GM19023 (cell line): ENCODE data around the gene SRGAP3.

Source experiments
- ATAC-seq: cut with Tn5 transposase; IDR thresholded peaks from one replicate; pipeline ENCODE4 v1.9.1; 2021; ENCODE audit warnings: mild to moderate bottlenecking, moderate library complexity; ENCODE audit not compliant: unreplicated experiment

The SRGAP3 gene

GRCh38 chr3:9254764-9255163, 5.3 kb upstream of the SRGAP3 start:
- no peak for ATAC-seq

- ATAC-seq: no peak
Observed at GRCh38 chr3:9253327-9253726, 3.9 kb upstream of the SRGAP3 start.

- ATAC-seq: no peak
Observed at GRCh38 chr3:9251055-9251786, 1.8 kb upstream of the SRGAP3 start.

- ATAC-seq: no peak
Observed at GRCh38 chr3:9250236-9250635, 790 bp upstream of the SRGAP3 start.

GRCh38 chr3:9248522-9249271, 749 bp downstream of the SRGAP3 start:
- ATAC-seq: no peak

GRCh38 chr3:9247941-9248521, 1.4 kb downstream of the SRGAP3 start:
- ATAC-seq: no peak

- no peak for ATAC-seq
Observed at GRCh38 chr3:9247361-9247940, 2.0 kb downstream of the SRGAP3 start.

GRCh38 chr3:9246189-9246588, 3.3 kb downstream of the SRGAP3 start:
- ATAC-seq: no peak

- no peak for ATAC-seq
Observed at GRCh38 chr3:9244495-9245183, 4.8 kb downstream of the SRGAP3 start.

- ATAC-seq: no peak
Observed at GRCh38 chr3:9241956-9242355, 7.5 kb downstream of the SRGAP3 start.

GRCh38 chr3:9239680-9240079, 9.8 kb downstream of the SRGAP3 start:
- ATAC-seq: no peak

GRCh38 chr3:9238721-9239295, 10.6 kb downstream of the SRGAP3 start:
- ATAC-seq: no peak

- no peak for ATAC-seq
Observed at GRCh38 chr3:9238276-9238675, 11.2 kb downstream of the SRGAP3 start.

GRCh38 chr3:9233814-9234600, 15.4 kb downstream of the SRGAP3 start:
- no peak for ATAC-seq

- no peak for ATAC-seq
Observed at GRCh38 chr3:9233101-9233500, 16.3 kb downstream of the SRGAP3 start.

GRCh38 chr3:9231937-9232336, 17.5 kb downstream of the SRGAP3 start:
- ATAC-seq: no peak

GRCh38 chr3:9231471-9231870, 18.0 kb downstream of the SRGAP3 start:
- ATAC-seq: no peak

GRCh38 chr3:9231006-9231405, 18.4 kb downstream of the SRGAP3 start:
- ATAC-seq: no peak

- no peak for ATAC-seq
Observed at GRCh38 chr3:9230596-9230995, 18.9 kb downstream of the SRGAP3 start.

- ATAC-seq: no peak
Observed at GRCh38 chr3:9229879-9230278, 19.6 kb downstream of the SRGAP3 start.
